GM23338 (cell line): Measurements from ENCODE around the gene OR51A7. TPM values are rescaled to one million over a fixed set of nuclear protein-coding genes. Genes with fewer than 3 reads are reported as not detected.

Experiments used
- ATAC-seq: fragments of 200-7000 bp; cut with Tn5 transposase; 3 replicates; pipeline ENCODE4 v1.9.1; 2020
- DNase-seq: peaks from one replicate; pipeline ENCODE4 v3.0.0-alpha.2; 2015; ENCODE audit warnings: low spot score
- H2AFZ ChIP-seq: fragments of 200-600 bp; sonication (generic); 2 replicates; pipeline ENCODE4 v1.8.0; 2016; ENCODE audit warnings: antibody characterized with exemption, mild to moderate bottlenecking, moderate library complexity
- H3F3A ChIP-seq: fragments of 200-600 bp; sonication (generic); replicated peaks from 2 replicates; pipeline ENCODE4 v1.8.0; 2017; ENCODE audit warnings: antibody characterized with exemption, mixed run types, low read depth
- H3K27ac ChIP-seq: fragments of 200-600 bp; sonication (generic); 2 replicates; pipeline ENCODE4 v1.6.1; 2016; ENCODE audit warnings: low read depth
- H3K27me3 ChIP-seq: fragments of 200-600 bp; sonication (generic); 2 replicates; pipeline ENCODE4 v1.8.0; 2016; ENCODE audit warnings: mild to moderate bottlenecking, mixed run types, moderate library complexity; ENCODE audit not compliant: insufficient read depth
- H3K36me3 ChIP-seq: fragments of 200-600 bp; sonication (generic); 2 replicates; pipeline ENCODE4 v1.8.0; 2016; ENCODE audit warnings: mild to moderate bottlenecking; ENCODE audit not compliant: insufficient read depth
- H3K4me1 ChIP-seq: fragments of 200-600 bp; sonication (generic); 2 replicates; pipeline ENCODE4 v1.8.0; 2016; ENCODE audit warnings: mild to moderate bottlenecking, moderate library complexity; ENCODE audit not compliant: insufficient read depth
- H3K4me2 ChIP-seq: fragments of 200-600 bp; sonication (generic); 2 replicates; pipeline ENCODE4 v1.7.1; 2017; ENCODE audit warnings: mixed run types
- H3K4me3 ChIP-seq: fragments of 200-600 bp; sonication (generic); 2 replicates; pipeline ENCODE4 v1.6.1; 2016; ENCODE audit warnings: mixed run types
- H3K79me2 ChIP-seq: fragments of 200-600 bp; sonication (generic); replicated peaks from 2 replicates; pipeline ENCODE4 v1.8.0; 2017; ENCODE audit warnings: mild to moderate bottlenecking; ENCODE audit not compliant: insufficient read depth
- H3K9me2 ChIP-seq: fragments of 200-600 bp; sonication (generic); 2 replicates; pipeline ENCODE4 v1.8.0; 2017; ENCODE audit not compliant: insufficient read depth
- H4K20me1 ChIP-seq: fragments of 200-600 bp; sonication (generic); replicated peaks from 2 replicates; pipeline ENCODE4 v1.8.0; 2017; ENCODE audit warnings: mild to moderate bottlenecking; ENCODE audit not compliant: insufficient read depth
- H3K27ac Mint-ChIP-seq: 2 replicates; pipeline ENCODE4 v1.8.0; 2020; ENCODE audit warnings: inconsistent platforms, mild to moderate bottlenecking, moderate library complexity, mixed read lengths
- H3K27me3 Mint-ChIP-seq: 3 replicates; pipeline ENCODE4 v1.8.0; 2022; ENCODE audit warnings: low read depth, mild to moderate bottlenecking, moderate library complexity, mixed read lengths, inconsistent platforms; ENCODE audit not compliant: insufficient read depth, poor library complexity
- H3K36me3 Mint-ChIP-seq: 3 replicates; pipeline ENCODE4 v1.8.0; 2021; ENCODE audit warnings: low read depth, mild to moderate bottlenecking, inconsistent platforms, moderate library complexity, mixed read lengths
- H3K4me1 Mint-ChIP-seq: 3 replicates; pipeline ENCODE4 v1.8.0; 2020; ENCODE audit warnings: mild to moderate bottlenecking, inconsistent platforms, mixed read lengths
- H3K4me3 Mint-ChIP-seq: 3 replicates; pipeline ENCODE4 v1.8.0; 2021; ENCODE audit warnings: moderate library complexity, mild to moderate bottlenecking, inconsistent platforms, mixed read lengths
- H3K9me3 Mint-ChIP-seq: 3 replicates; pipeline ENCODE4 v1.8.0; 2020; ENCODE audit warnings: moderate library complexity, mild to moderate bottlenecking, inconsistent platforms, mixed read lengths
- CREB1 ChIP-seq: fragments of 250-450 bp; sonication (Bioruptor Pico); IDR thresholded peaks from 2 replicates; pipeline ENCODE4 v1.5.0; 2020; ENCODE audit warnings: low read depth, mild to moderate bottlenecking, moderate library complexity
- CTCF ChIP-seq, 2 experiments: fragments of 200-600 bp in 1 of 2; sonication (generic) in 1 of 2; conservative IDR thresholded peaks; 2 replicates each; pipeline versions ENCODE4 v1.5.1 to v1.6.1; 2016 to 2017; ENCODE audit warnings: antibody characterized with exemption in 2 of 2, low read depth in 2 of 2, mild to moderate bottlenecking in 2 of 2, moderate library complexity in 1 of 2
- EZH2 ChIP-seq: fragments of 200-600 bp; sonication (generic); IDR thresholded peaks from one replicate; pipeline ENCODE4 v1.8.0; 2017; ENCODE audit warnings: antibody characterized with exemption, mild to moderate bottlenecking, low read depth; ENCODE audit not compliant: unreplicated experiment
- EZH2phosphoT487 ChIP-seq: fragments of 200-600 bp; sonication (generic); IDR thresholded peaks from one replicate; pipeline ENCODE4 v1.8.1; 2018; ENCODE audit warnings: antibody characterized with exemption; ENCODE audit not compliant: unreplicated experiment
- JUNB ChIP-seq: IDR thresholded peaks from one replicate; pipeline ENCODE4 v1.6.1; 2016; ENCODE audit warnings: antibody characterized with exemption; ENCODE audit not compliant: unreplicated experiment
- POLR2AphosphoS5 ChIP-seq: IDR thresholded peaks from 2 replicates; pipeline ENCODE4 v1.6.1; 2016; ENCODE audit warnings: antibody characterized with exemption, low read depth
- REST ChIP-seq: IDR thresholded peaks from one replicate; pipeline ENCODE4 v1.6.1; 2018; ENCODE audit warnings: antibody characterized with exemption; ENCODE audit not compliant: unreplicated experiment
- STAT1 ChIP-seq: IDR thresholded peaks from one replicate; pipeline ENCODE4 v1.6.1; 2016; ENCODE audit warnings: antibody characterized with exemption; ENCODE audit not compliant: unreplicated experiment
- ZNF114 ChIP-seq: fragments of 250-450 bp; sonication (Bioruptor Pico); IDR thresholded peaks from 2 replicates; pipeline ENCODE4 v1.5.0; 2020; ENCODE audit warnings: mild to moderate bottlenecking, moderate library complexity
- ZNF331 ChIP-seq: fragments of 250-450 bp; sonication (Bioruptor Pico); IDR thresholded peaks from 2 replicates; pipeline ENCODE4 v1.5.0; 2020; ENCODE audit warnings: low read depth, mild to moderate bottlenecking, moderate library complexity
- polyA plus RNA-seq: library from polyadenylated mRNA; unstranded; fragments of >200 nt; fragmentation: Nextera tagmentation; extraction: Ambion mirVana; gene quantifications from 2 replicates; pipeline ENCODE4 v1.2.1, GENCODE V29; 2016
- total RNA-seq: library from RNA; depleted of rRNA; stranded (reverse); fragments of >200 nt; shearing (Covaris generic); gene quantifications from 2 replicates; pipeline ENCODE4 v1.2.3, GENCODE V29; 2014
- TF ChIP-seq, protein P1 (sequence below): fragments of 250-450 bp; sonication (Bioruptor Pico); IDR thresholded peaks from 2 replicates; pipeline ENCODE4 v1.5.0; 2020; ENCODE audit warnings: mild to moderate bottlenecking, moderate library complexity

Gene OR51A7
- total and polyA plus RNA-seq, 2 experiments from 2014 or later: not detected

GRCh38 chr11:4881860-4882500 lies 21.6 kb upstream of the OR51A7 start, which contains the start of gene OR51T1 (continued):
- no peak for TF ChIP-seq CTCF (conservative IDR thresholded peaks at IDR 0.05; ENCODE audit: low read depth in 2 of 2)
- no peak for TF ChIP-seq EZH2phosphoT487
- no peak for TF ChIP-seq POLR2AphosphoS5
- no peak for TF ChIP-seq STAT1
- TF ChIP-seq EZH2: no peak
- no peak for TF ChIP-seq JUNB
- TF ChIP-seq ZNF331 (CRISPR knock-in tag): no peak
- TF ChIP-seq ZNF114 (CRISPR knock-in tag): no peak
- no peak for TF ChIP-seq REST

DNA sequence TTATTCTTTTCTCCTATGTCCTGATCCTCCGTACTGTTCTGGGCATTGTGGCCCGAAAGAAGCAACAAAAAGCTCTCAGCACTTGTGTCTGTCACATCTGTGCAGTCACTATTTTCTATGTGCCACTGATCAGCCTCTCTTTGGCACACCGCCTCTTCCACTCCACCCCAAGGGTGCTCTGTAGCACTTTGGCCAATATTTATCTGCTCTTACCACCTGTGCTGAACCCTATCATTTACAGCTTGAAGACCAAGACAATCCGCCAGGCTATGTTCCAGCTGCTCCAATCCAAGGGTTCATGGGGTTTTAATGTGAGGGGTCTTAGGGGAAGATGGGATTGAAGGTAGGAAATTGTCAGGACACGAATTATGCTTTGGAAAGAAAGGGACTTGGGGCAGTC lies 21.0 kb upstream of the OR51A7 start:
- Mint-ChIP-seq H3K4me1 (0 out of 3 replicates have a peak, but pooled peaks cover 3% of the 10 kb centered on the region), H3K4me3 (no peak overlapping the region), H3K27ac (no peak overlapping the region), H3K27me3 (no peaks in the 10 kb centered on the region), H3K36me3 (no peaks in the 10 kb centered on the region), H3K9me3 (no peaks in the 10 kb centered on the region)
- Histone ChIP-seq H2AFZ (no peak overlapping the region), H3K27ac (no peak overlapping the region), H3F3A (no peaks in the 10 kb centered on the region), H3K36me3 (no peaks in the 10 kb centered on the region), H3K9me2 (no peaks in the 10 kb centered on the region), H4K20me1 (no peaks in the 10 kb centered on the region), H3K27me3 (no peaks in the 10 kb centered on the region), H3K79me2 (no peaks in the 10 kb centered on the region), H3K4me1 (no peaks in the 10 kb centered on the region), H3K4me3 (no peak overlapping the region), H3K4me2 (no peak overlapping the region)
- ATAC-seq (no peak), DNase-seq (no peak)
- TF ChIP-seq, protein P1, sequence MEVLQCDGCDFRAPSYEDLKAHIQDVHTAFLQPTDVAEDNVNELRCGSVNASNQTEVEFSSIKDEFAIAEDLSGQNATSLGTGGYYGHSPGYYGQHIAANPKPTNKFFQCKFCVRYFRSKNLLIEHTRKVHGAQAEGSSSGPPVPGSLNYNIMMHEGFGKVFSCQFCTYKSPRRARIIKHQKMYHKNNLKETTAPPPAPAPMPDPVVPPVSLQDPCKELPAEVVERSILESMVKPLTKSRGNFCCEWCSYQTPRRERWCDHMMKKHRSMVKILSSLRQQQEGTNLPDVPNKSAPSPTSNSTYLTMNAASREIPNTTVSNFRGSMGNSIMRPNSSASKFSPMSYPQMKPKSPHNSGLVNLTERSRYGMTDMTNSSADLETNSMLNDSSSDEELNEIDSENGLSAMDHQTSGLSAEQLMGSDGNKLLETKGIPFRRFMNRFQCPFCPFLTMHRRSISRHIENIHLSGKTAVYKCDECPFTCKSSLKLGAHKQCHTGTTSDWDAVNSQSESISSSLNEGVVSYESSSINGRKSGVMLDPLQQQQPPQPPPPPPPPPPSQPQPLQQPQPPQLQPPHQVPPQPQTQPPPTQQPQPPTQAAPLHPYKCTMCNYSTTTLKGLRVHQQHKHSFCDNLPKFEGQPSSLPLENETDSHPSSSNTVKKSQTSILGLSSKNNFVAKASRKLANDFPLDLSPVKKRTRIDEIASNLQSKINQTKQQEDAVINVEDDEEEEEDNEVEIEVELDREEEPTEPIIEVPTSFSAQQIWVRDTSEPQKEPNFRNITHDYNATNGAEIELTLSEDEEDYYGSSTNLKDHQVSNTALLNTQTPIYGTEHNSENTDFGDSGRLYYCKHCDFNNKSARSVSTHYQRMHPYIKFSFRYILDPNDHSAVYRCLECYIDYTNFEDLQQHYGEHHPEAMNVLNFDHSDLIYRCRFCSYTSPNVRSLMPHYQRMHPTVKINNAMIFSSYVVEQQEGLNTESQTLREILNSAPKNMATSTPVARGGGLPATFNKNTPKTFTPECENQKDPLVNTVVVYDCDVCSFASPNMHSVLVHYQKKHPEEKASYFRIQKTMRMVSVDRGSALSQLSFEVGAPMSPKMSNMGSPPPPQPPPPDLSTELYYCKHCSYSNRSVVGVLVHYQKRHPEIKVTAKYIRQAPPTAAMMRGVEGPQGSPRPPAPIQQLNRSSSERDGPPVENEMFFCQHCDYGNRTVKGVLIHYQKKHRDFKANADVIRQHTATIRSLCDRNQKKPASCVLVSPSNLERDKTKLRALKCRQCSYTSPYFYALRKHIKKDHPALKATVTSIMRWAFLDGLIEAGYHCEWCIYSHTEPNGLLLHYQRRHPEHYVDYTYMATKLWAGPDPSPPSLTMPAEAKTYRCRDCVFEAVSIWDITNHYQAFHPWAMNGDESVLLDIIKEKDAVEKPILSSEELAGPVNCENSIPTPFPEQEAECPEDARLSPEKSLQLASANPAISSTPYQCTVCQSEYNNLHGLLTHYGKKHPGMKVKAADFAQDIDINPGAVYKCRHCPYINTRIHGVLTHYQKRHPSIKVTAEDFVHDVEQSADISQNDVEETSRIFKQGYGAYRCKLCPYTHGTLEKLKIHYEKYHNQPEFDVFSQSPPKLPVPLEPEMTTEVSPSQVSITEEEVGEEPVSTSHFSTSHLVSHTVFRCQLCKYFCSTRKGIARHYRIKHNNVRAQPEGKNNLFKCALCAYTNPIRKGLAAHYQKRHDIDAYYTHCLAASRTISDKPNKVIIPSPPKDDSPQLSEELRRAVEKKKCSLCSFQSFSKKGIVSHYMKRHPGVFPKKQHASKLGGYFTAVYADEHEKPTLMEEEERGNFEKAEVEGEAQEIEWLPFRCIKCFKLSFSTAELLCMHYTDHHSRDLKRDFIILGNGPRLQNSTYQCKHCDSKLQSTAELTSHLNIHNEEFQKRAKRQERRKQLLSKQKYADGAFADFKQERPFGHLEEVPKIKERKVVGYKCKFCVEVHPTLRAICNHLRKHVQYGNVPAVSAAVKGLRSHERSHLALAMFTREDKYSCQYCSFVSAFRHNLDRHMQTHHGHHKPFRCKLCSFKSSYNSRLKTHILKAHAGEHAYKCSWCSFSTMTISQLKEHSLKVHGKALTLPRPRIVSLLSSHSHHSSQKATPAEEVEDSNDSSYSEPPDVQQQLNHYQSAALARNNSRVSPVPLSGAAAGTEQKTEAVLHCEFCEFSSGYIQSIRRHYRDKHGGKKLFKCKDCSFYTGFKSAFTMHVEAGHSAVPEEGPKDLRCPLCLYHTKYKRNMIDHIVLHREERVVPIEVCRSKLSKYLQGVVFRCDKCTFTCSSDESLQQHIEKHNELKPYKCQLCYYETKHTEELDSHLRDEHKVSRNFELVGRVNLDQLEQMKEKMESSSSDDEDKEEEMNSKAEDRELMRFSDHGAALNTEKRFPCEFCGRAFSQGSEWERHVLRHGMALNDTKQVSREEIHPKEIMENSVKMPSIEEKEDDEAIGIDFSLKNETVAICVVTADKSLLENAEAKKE (CRISPR knock-in tag): no peak
- no peak for TF ChIP-seq EZH2phosphoT487
- no peak for TF ChIP-seq ZNF331 (CRISPR knock-in tag)
- TF ChIP-seq CREB1 (CRISPR knock-in tag): no peak
